HPDE6-E6E7 (cell line): ENCODE results near the gene CD81.

Experiments
- DNase-seq: peaks from one replicate; pipeline ENCODE4 v3.0.0; 2011; ENCODE audit warnings: missing footprints; ENCODE audit errors: extremely low spot score

CD81 gene

GRCh38 chr11:2390091-2390724 is 13.1 kb downstream of the CD81 start:
- no peak for DNase-seq

- no peak for DNase-seq
Measured at GRCh38 chr11:2390725-2391151, 13.6 kb downstream of the CD81 start.

- DNase-seq: no peak
Measured at GRCh38 chr11:2391181-2391975, 14.3 kb downstream of the CD81 start.

- no peak for DNase-seq
Measured at GRCh38 chr11:2392241-2392959, 15.3 kb downstream of the CD81 start.

GRCh38 chr11:2393111-2393868 is 16.2 kb downstream of the CD81 start:
- no peak for DNase-seq

- no peak for DNase-seq
Measured at GRCh38 chr11:2393941-2394817, 17.1 kb downstream of the CD81 start.

GRCh38 chr11:2394818-2395105 is 17.7 kb downstream of the CD81 start:
- DNase-seq: no peak

GRCh38 chr11:2395211-2395730 is 18.2 kb downstream of the CD81 start:
- no peak for DNase-seq

- no peak for DNase-seq
Measured at GRCh38 chr11:2395856-2396255, 18.7 kb downstream of the CD81 start.

GRCh38 chr11:2396471-2396870 is 19.4 kb downstream of the CD81 start:
- no peak for DNase-seq

GRCh38 chr11:2397005-2397404 is 19.9 kb downstream of the CD81 start:
- DNase-seq: no peak

GRCh38 chr11:2398664-2399355 is 21.7 kb downstream of the CD81 start:
- no peak for DNase-seq

- DNase-seq: no peak
Measured at GRCh38 chr11:2399488-2400068, 22.5 kb downstream of the CD81 start.

- peak; percentile 98 for DNase-seq
Measured at GRCh38 chr11:2400069-2400761, 23.1 kb downstream of the CD81 start, which contains the start of gene TSSC4. TSSC4 (plus strand) TSS chr11:2400750; CDS start chr11:2402634, 1,884 bp downstream.

- no peak for DNase-seq
Measured at GRCh38 chr11:2400762-2401435, 23.8 kb downstream of the CD81 start.

GRCh38 chr11:2401436-2401984 is 24.4 kb downstream of the CD81 start:
- no peak for DNase-seq

GRCh38 chr11:2402106-2402505 is 25.0 kb downstream of the CD81 start:
- DNase-seq: no peak

GRCh38 chr11:2402890-2403645 is 26.0 kb downstream of the CD81 start:
- no peak for DNase-seq
